H9 (cell line): ENCODE data around the gene TENM3. TPM values are rescaled to one million over a fixed set of nuclear protein-coding genes. Genes with fewer than 3 reads are reported as not detected.

Source experiments
- DNase-seq: peaks from one replicate; pipeline ENCODE4 v3.0.0-alpha.2; 2017
- H2AFZ ChIP-seq: one replicate; pipeline ENCODE4 v1.6.1; 2013; ENCODE audit warnings: mild to moderate bottlenecking, low read length, control low read depth, moderate library complexity
- H2AK5ac ChIP-seq: 2 replicates; pipeline ENCODE4 v1.6.1; 2013; ENCODE audit warnings: low read length, control low read depth, mixed read lengths; ENCODE audit not compliant: insufficient read length
- H2BK120ac ChIP-seq: one replicate; pipeline ENCODE4 v1.6.1; 2013; ENCODE audit warnings: low read depth, mild to moderate bottlenecking, low read length, control low read depth, inconsistent platforms; ENCODE audit not compliant: poor library complexity, severe bottlenecking
- H2BK12ac ChIP-seq: 2 replicates; pipeline ENCODE4 v1.6.1; 2013; ENCODE audit warnings: low read length, control low read depth, mixed read lengths, low read depth; ENCODE audit not compliant: insufficient read length
- H2BK15ac ChIP-seq: 2 replicates; pipeline ENCODE4 v1.6.1; 2013; ENCODE audit warnings: low read depth, low read length, control low read depth
- H2BK20ac ChIP-seq: one replicate; pipeline ENCODE4 v1.6.1; 2013; ENCODE audit warnings: low read depth, mild to moderate bottlenecking, low read length, control low read depth, inconsistent platforms; ENCODE audit not compliant: poor library complexity, severe bottlenecking
- H2BK5ac ChIP-seq: 2 replicates; pipeline ENCODE4 v1.6.1; 2013; ENCODE audit warnings: low read length, control low read depth, mixed read lengths; ENCODE audit not compliant: insufficient read length
- H3K14ac ChIP-seq: 2 replicates; pipeline ENCODE4 v1.6.1; 2013; ENCODE audit warnings: low read length, control low read depth; ENCODE audit not compliant: insufficient read depth
- H3K18ac ChIP-seq: 2 replicates; pipeline ENCODE4 v1.6.1; 2013; ENCODE audit warnings: low read depth, mild to moderate bottlenecking, mixed read lengths, low read length, control low read depth; ENCODE audit not compliant: insufficient read length
- H3K23ac ChIP-seq: 2 replicates; pipeline ENCODE4 v1.6.1; 2013; ENCODE audit warnings: low read length, control low read depth, mixed read lengths, low read depth; ENCODE audit not compliant: insufficient read length
- H3K23me2 ChIP-seq: 2 replicates; pipeline ENCODE4 v1.6.1; 2013; ENCODE audit warnings: low read depth, mild to moderate bottlenecking, mixed read lengths, low read length, control low read depth; ENCODE audit not compliant: insufficient read length, poor library complexity, severe bottlenecking
- H3K27ac ChIP-seq: 2 replicates; pipeline ENCODE4 v1.5.1; 2013; ENCODE audit warnings: low read length, control low read depth, mixed read lengths, low read depth; ENCODE audit not compliant: insufficient read length
- H3K27me3 ChIP-seq: 2 replicates; pipeline ENCODE4 v1.6.1; 2013; ENCODE audit warnings: low read length, control low read depth, inconsistent platforms; ENCODE audit not compliant: insufficient read depth
- H3K4ac ChIP-seq: 2 replicates; pipeline ENCODE4 v1.6.1; 2013; ENCODE audit warnings: low read depth, mild to moderate bottlenecking, control low read depth, inconsistent platforms, low read length, moderate library complexity
- H3K4me1 ChIP-seq: 2 replicates; pipeline ENCODE4 v1.6.1; 2013; ENCODE audit warnings: low read length, control low read depth, inconsistent platforms; ENCODE audit not compliant: insufficient read depth
- H3K4me2 ChIP-seq: 2 replicates; pipeline ENCODE4 v1.6.1; 2013; ENCODE audit warnings: low read length, control low read depth, mixed read lengths; ENCODE audit not compliant: insufficient read length, insufficient read depth
- H3K56ac ChIP-seq: 2 replicates; pipeline ENCODE4 v1.6.1; 2013; ENCODE audit warnings: low read depth, mild to moderate bottlenecking, mixed read lengths, low read length, control low read depth; ENCODE audit not compliant: insufficient read length
- H3K79me1 ChIP-seq: 2 replicates; pipeline ENCODE4 v1.6.1; 2013; ENCODE audit warnings: low read depth, mild to moderate bottlenecking, moderate library complexity, low read length, control low read depth, inconsistent platforms; ENCODE audit not compliant: insufficient read depth, poor library complexity, severe bottlenecking
- H3K79me2 ChIP-seq: 2 replicates; pipeline ENCODE4 v1.6.1; 2013; ENCODE audit warnings: low read length, control low read depth, inconsistent platforms; ENCODE audit not compliant: insufficient read depth
- H3K9ac ChIP-seq: 2 replicates; pipeline ENCODE4 v1.6.1; 2013; ENCODE audit warnings: low read length, control low read depth, mixed read lengths; ENCODE audit not compliant: insufficient read length; ENCODE audit errors: extremely low read depth
- H3K9me3 ChIP-seq: one replicate; pipeline ENCODE4 v1.6.1; 2013; ENCODE audit warnings: low read depth, low read length, inconsistent platforms; ENCODE audit not compliant: control insufficient read depth
- H3T11ph ChIP-seq: one replicate; pipeline ENCODE4 v1.6.1; 2013; ENCODE audit warnings: mild to moderate bottlenecking, low read length, control low read depth, inconsistent platforms
- H4K20me1 ChIP-seq: one replicate; pipeline ENCODE4 v1.6.1; 2013; ENCODE audit not compliant: control insufficient read depth, insufficient read length, insufficient read depth
- H4K5ac ChIP-seq: 2 replicates; pipeline ENCODE4 v1.6.1; 2013; ENCODE audit warnings: low read depth, mild to moderate bottlenecking, mixed read lengths, low read length, control low read depth; ENCODE audit not compliant: insufficient read length
- H4K8ac ChIP-seq: replicated peaks from 2 replicates; pipeline ENCODE4 v1.6.1; 2013; ENCODE audit warnings: low read length, control low read depth, mixed read lengths, low read depth; ENCODE audit not compliant: insufficient read length
- H4K91ac ChIP-seq: 2 replicates; pipeline ENCODE4 v1.6.1; 2013; ENCODE audit warnings: low read depth, mild to moderate bottlenecking, moderate library complexity, mixed read lengths, low read length, control low read depth; ENCODE audit not compliant: insufficient read length
- H3K27ac Mint-ChIP-seq, 3 experiments: 2 replicates in 2 of 3; 3 replicates in 1 of 3; pipeline ENCODE4 v1.8.0; 2020 to 2021; ENCODE audit warnings: mixed read lengths in 3 of 3, mild to moderate bottlenecking in 1 of 3, moderate library complexity in 1 of 3
- H3K27me3 Mint-ChIP-seq: 2 replicates; pipeline ENCODE4 v1.8.0; 2021; ENCODE audit warnings: low read depth, mild to moderate bottlenecking, moderate library complexity, mixed read lengths
- H3K36me3 Mint-ChIP-seq, 3 experiments: 2 replicates in 2 of 3; 3 replicates in 1 of 3; pipeline ENCODE4 v1.8.0; 2020 to 2021; ENCODE audit warnings: low read depth in 3 of 3, mixed read lengths in 3 of 3; ENCODE audit not compliant: insufficient read depth in 1 of 3
- H3K4me1 Mint-ChIP-seq, 2 experiments: 2 replicates each; pipeline ENCODE4 v1.8.0; 2020; ENCODE audit warnings: mixed read lengths in 2 of 2
- H3K4me3 Mint-ChIP-seq, 2 experiments: 2 replicates in 1 of 2; 3 replicates in 1 of 2; pipeline ENCODE4 v1.8.0; 2020 to 2021; ENCODE audit warnings: mild to moderate bottlenecking in 2 of 2, mixed read lengths in 2 of 2, moderate library complexity in 1 of 2
- H3K9me3 Mint-ChIP-seq, 2 experiments: 2 replicates in 1 of 2; 3 replicates in 1 of 2; pipeline ENCODE4 v1.8.0; 2020; ENCODE audit warnings: mild to moderate bottlenecking in 2 of 2, mixed read lengths in 2 of 2, moderate library complexity in 1 of 2
- WGBS: extraction: QIAGEN DNeasy Blood & Tissue Kit; methylation state at CpG from one replicate; pipeline ENCODE4 v1.1.7; 2013; ENCODE audit warnings: missing lambda C conversion rate, low lambda C conversion rate, mixed read lengths; ENCODE audit not compliant: insufficient read length; ENCODE audit errors: extremely low coverage; 5-methylcytosine and 5-hydroxymethylcytosine counted together
- total RNA-seq: library from RNA; stranded (reverse); gene quantifications from 2 replicates; pipeline ENCODE4 v1.2.1, GENCODE V29; 2021
- TF ChIP-seq, protein P1 (sequence below): fragments of 200-600 bp; sonication (generic); conservative IDR thresholded peaks from 3 replicates; pipeline ENCODE4 v1.8.0; 2021; ENCODE audit warnings: antibody characterized with exemption, mild to moderate bottlenecking

The TENM3 gene
- total RNA-seq, 1 experiment from 2014 or later = 49.6 TPM

DNA sequence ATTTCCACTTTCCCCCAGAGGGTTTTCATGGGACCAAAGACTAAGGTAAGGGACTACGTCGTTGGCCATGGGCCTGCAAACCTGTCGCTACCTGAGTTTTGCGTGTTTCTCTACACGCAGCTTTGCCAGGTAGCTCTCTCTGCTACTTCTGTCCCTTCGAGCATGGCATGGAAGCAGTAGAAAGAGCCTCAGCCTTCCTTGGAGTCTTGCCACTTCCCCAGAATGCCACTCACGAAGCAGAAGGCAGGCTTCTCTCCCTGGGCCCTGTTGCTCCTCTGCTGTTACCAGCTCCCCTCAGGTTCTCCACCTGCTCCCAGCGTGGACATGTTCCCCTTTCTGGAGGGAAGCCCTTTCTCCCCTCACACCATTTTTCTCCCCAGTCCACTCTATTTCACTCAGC lies 381.1 kb downstream of the TENM3 start:
- no peak overlapping the region for H4K5ac ChIP-seq
- no CpG with 5 or more reads among the region's 8 CpGs for WGBS
- peak overlapping the region in 2 of 3 experiments; percentile 18 to 19; a peak in 2 of 7 replicates for H3K27ac Mint-ChIP-seq
- H3K4me1 Mint-ChIP-seq = peaks cover 15 to 17% of the 10 kb centered on the region in 2 experiments
- no peak overlapping the region for H2BK20ac ChIP-seq
- H3K36me3 Mint-ChIP-seq = peaks cover 0 to 16% (median 13%) of the 10 kb centered on the region in 3 experiments; a peak in 6 of 7 replicates
- no peaks in the 10 kb centered on the region for H4K20me1 ChIP-seq
- H2BK12ac ChIP-seq = no peak overlapping the region
- no peaks in the 10 kb centered on the region for H3K9me3 Mint-ChIP-seq
- H4K91ac ChIP-seq = no peak overlapping the region
- H3K23me2 ChIP-seq = no peaks in the 10 kb centered on the region
- no peaks in the 10 kb centered on the region for H3K27me3 ChIP-seq
- H3K14ac ChIP-seq = peak overlapping the region; percentile 35; the same call in 1 of the 2 replicates
- DNase-seq = no peak
- H2BK15ac ChIP-seq = no peak overlapping the region
- H2AK5ac ChIP-seq = no peak overlapping the region
- H3K18ac ChIP-seq = no peak overlapping the region
- no peaks in the 10 kb centered on the region for H3K79me1 ChIP-seq
- no peak overlapping the region for H3K9ac ChIP-seq
- no peak overlapping the region for H3K23ac ChIP-seq
- no peak overlapping the region for H3K56ac ChIP-seq
- no peaks in the 10 kb centered on the region; the same call in 1 of the 2 replicates for H3K27me3 Mint-ChIP-seq
- no peaks in the 10 kb centered on the region for H3K9me3 ChIP-seq
- no peak overlapping the region for H3K27ac ChIP-seq
- no peak overlapping the region for H2BK5ac ChIP-seq
- H3K4me1 ChIP-seq = no peaks in the 10 kb centered on the region
- H3K79me2 ChIP-seq = no peaks in the 10 kb centered on the region
- TF ChIP-seq, protein P1, sequence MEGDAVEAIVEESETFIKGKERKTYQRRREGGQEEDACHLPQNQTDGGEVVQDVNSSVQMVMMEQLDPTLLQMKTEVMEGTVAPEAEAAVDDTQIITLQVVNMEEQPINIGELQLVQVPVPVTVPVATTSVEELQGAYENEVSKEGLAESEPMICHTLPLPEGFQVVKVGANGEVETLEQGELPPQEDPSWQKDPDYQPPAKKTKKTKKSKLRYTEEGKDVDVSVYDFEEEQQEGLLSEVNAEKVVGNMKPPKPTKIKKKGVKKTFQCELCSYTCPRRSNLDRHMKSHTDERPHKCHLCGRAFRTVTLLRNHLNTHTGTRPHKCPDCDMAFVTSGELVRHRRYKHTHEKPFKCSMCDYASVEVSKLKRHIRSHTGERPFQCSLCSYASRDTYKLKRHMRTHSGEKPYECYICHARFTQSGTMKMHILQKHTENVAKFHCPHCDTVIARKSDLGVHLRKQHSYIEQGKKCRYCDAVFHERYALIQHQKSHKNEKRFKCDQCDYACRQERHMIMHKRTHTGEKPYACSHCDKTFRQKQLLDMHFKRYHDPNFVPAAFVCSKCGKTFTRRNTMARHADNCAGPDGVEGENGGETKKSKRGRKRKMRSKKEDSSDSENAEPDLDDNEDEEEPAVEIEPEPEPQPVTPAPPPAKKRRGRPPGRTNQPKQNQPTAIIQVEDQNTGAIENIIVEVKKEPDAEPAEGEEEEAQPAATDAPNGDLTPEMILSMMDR = no peak
- H3T11ph ChIP-seq = no peak overlapping the region
- H4K8ac ChIP-seq = no peak overlapping the region
- no peak overlapping the region for H3K4me3 Mint-ChIP-seq
- H3K4me2 ChIP-seq = no peak overlapping the region
- H2AFZ ChIP-seq = no peak overlapping the region
- no peak overlapping the region for H2BK120ac ChIP-seq
- no peak overlapping the region for H3K4ac ChIP-seq
